GM21723 (cell line): ENCODE measurements around the gene WDFY3.
A peak's percentile ranks its signal among the peaks of the same experiment; 100 is the strongest.

Experiments used
- ATAC-seq: cut with Tn5 transposase; IDR thresholded peaks from one replicate; pipeline ENCODE4 v1.9.1; 2021; ENCODE audit warnings: mild to moderate bottlenecking, moderate library complexity; ENCODE audit not compliant: unreplicated experiment

WDFY3 gene

DNA sequence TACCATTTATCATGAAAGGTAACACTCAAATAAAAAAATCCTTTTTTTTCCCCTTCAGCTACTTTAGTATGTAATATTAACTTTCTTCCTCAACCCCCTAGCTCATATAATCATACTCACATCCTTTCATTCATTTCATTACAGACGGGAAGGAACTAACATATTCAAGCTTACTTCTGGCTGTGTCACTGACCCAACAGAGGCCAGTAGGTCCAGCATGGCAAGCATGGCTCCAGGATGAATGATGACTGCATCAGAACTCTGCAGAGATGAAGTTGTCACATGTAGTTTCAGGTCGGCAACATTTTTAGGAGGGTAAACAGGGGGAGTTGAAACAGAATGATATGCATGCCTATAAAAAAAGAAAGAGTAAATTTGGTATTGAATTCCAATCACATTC is 163.4 kb downstream of the WDFY3 start:
- ATAC-seq = no peak

DNA sequence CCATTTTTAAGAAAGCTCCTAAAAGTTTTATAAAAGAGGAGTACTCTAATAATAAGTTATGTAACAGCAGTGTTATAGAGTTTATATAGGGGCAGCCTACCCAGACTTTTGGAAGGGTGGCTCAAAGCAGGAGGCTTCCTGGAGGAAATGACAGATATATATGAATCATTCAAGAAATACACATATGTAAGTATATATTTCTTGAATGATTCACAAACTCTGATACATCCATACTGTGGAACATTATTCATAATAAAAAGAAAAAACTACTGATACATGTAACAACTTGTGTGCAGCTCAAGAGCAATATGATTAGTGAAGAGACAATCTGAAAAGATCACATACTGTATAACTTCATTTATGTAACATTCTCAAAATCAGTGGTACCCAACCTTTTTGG is 166.2 kb downstream of the WDFY3 start:
- no peak for ATAC-seq

DNA sequence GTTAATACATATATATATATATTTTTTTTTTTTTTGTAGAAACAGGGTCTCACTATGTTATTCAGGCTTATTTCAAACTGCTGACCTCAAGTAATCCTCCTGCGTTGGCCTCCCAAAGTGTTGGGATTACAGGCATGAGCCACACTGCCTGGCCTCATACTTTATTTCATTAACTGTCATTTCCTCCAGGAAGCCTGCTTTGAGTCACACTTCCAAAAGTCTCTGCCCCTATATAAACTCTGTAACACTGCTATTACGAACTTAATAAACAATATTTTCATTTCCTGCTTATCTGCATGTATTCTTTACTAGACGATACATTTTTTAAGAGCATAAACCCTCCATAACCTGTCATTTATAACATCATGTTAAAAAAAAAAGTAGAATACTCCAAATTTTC is 167.2 kb downstream of the WDFY3 start:
- ATAC-seq = no peak

DNA sequence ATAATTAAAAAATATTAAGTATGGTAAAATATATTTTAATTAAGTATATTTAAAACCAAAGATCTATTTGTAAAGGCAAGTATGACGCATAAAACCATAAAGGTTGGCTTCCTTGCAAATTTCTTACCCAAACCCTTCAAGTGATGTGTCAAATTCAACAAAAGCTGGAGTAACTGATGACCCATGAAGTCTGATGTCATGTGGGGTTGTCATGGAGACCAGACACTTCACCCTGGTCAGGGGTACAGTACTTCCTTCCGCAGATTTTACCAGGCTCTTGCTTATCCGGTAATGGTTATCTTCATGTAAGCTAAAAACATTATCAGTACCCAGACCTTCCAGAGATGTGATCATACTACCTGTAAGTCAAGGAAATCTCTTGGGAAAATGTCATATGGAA is 170.1 kb downstream of the WDFY3 start:
- no peak for ATAC-seq

DNA sequence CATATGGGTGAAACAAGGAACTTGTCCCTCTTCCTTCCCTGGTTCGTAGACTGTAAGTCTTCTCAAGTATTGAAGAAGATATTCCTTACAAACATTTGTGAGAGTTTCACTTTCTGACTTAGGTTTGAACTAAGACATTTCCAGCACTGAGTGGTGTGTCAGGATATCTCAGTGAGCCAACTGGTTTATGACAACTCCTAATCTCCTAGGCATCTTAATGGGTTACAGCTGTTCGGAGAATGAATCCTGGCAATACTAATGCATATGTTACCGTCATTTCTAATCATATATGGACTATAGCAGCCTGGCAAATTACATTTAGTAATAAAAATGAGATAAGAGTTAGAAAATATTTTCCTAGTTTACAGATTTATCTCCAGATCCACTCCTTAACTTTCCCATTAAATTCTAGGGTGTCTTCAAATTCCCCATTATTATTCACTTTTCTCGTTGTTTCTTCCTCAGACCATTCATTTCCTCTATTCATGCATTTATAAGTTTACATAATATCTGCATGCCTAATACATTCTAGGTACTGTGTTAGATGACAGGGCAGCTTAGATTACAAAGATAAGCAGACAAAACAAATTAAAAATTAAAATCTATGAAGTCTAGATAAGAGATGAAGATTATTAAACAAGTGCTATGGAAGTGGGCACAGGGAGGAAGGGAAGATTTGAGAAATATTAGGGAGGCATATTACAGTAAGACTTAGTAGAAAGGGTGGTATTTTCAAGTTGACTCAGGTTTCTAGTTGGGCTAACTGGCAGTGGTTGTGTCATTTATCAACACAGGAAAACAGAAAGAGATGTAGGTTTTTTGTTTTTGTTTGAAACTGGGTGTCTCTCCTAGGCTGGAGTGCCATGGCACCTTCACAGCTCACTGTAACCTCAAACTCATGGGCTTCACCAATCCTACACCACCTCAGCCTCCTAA is 173.9 kb downstream of the WDFY3 start:
- no peak for ATAC-seq

DNA sequence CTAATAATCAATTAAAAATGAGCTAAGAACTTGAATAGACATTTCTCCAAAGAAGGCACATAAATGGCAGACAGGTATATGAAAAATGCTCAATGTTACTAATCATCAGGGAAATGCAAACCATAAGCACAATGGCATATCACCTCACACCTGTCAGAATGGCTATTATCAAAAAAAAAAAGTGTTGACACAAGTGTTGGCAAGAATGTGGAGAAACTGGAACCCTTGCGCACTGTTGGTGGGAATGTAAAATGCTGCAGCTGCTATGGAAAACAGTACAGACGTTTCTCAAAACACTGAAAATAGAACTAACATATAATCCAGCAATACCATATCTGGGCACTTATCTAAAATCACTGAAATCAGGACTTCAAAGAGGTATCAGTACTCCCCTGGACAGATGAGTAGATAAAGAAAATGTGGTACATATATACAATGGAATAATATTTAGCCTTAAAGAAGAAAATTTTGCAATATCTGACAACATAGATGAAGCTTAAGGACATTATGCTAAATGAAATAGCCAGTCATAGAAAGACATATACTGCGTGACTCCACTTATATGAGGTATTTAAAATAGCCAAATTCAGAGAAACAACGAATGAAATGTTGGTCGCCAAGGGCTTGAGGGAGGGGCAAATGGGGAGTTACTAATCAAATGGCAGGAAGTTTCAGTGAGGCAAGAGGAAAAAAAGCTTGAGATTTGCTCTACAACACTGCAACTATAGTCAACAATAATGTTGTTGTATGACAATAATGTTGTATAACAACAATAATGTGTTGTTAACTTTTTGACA is 175.5 kb downstream of the WDFY3 start:
- no peak for ATAC-seq

DNA sequence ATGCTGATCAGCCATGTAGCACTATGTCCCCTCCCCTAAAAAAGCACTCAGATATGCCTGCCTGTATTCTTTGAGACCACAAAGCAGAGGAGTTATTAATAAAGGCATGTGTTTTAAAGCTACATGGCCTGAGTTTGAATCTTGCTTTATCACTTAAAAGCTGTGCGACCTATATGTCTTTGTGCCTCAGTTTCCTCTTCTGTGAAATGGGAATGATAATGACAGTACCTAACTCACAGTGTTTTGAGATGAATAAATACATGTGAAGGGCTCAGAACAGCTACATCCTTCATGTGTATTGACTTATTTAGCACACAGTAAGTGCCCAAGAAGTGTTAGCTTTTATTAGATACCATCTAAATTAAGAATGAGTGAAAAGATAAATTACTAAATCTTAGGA is 180.0 kb downstream of the WDFY3 start:
- ATAC-seq = no peak

DNA sequence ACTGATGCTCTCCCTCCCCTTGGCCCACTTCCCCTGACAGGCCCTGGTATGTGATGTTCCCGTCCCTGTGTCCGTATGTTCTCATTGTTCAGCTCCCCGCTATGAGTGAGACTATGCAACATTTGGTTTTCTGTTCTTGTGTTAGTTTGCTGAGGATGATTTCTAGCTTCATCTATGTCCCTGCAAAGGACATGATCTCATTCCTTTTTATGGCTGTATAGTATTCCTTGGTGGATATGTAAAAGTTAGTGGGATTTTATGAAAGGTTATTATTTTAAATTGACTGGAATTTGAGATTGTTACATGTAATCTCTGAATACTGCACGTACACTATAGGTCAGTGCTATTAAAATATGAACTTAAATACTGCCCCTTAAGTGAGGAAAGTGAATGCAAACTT is 184.0 kb downstream of the WDFY3 start:
- no peak for ATAC-seq

DNA sequence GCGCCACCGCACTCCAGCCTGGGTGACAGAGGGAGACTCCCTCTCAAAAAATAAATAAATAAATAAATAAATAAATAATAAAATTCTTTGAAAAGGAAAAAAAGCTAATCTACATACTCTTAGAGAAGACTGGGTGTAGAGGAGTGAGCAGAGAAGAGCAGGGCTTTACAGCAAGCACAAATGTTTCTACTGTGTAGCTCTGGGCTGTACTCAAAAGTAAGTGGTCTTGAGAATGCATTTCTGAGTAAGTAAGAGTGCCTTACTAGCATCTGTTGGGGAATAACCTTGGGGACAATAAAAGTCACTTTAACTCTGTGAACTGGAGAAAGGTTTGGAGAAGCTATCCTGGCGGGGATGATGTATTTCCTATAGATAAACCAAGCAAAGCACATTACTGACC is 185.8 kb downstream of the WDFY3 start:
- ATAC-seq = no peak

DNA sequence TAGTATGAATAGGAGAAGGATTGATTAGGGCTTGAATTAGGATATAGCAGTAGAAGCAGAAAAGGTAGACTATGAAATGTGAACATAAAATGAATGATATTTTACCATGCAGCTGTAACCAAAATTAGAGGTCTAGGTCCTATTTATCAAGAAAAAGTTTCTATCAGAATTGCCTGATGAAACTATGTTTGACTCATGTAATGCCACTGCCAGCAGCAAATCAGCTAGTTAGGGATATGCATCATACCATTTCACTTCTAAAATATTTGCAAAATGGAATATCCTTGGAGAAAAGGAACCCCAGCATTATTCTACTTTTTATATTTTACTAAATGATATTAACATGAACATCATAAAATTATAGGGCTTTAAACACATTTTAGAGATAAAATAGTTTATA is 188.4 kb downstream of the WDFY3 start:
- ATAC-seq = no peak

DNA sequence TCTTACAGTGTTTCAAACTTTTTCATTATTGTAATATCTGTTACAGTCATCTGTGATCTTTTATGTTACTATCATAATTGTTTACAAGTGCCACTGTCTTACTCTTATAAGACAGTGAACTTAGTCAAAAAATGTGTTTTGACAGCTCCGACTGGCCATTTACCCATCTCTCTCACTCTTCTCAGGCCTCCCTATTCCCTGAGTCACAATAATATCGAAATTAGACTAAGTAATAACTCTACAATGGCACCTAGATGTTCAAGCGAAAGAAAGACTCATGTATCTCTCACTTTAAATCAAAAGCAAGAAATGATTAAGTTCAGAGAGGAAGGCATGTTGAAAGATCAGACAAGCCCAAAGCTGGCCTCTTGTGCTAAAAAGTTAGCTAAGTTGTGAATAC is 199.3 kb downstream of the WDFY3 start:
- ATAC-seq = no peak

DNA sequence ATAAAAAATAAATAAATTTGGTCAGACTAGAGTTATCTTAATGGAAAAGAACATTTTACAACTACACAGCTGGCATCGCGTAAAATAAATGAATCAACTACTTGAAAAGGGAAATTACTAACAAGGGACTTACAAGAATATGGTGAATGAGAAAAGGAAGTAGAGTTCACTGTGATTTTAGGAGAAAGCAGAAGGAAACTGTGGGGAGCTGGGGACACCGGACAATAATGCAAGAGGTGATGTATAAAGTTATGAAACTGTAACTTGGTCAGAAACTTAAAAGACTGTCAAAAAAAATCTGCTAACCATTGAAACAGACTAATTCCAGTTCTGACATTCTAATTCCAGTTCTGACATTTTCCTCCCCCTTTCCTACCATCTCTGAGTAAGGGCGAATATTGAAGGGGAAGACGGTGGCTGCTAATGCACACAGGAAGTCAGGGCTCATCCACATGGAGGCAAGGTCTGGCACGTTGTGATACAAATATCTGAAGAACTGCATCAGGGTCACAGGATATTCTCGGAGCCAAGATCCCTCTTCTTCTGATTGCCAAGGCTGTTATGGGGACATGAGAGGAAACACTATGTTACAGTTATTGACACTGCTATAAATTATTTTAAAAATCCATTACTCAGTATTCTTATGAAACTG is 213.0 kb downstream of the WDFY3 start:
- no peak for ATAC-seq

DNA sequence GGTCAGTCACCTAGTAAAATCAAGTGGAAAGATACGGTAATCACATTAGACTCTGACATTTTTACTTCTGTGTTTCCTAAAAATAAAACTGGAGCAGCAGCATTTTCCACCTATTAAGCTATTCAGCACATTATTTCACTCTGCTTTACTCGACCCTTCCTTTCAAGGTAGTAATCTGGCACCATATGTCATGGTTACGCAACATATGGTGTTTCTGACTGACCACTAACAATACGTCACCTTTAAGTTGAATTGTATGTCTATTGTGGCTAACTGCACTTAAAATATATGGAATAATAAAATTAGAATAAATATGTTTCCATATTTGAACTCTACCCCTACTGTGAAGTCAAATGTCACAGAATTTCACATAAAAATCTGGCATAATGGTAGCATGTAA is 214.8 kb downstream of the WDFY3 start:
- no peak for ATAC-seq

DNA sequence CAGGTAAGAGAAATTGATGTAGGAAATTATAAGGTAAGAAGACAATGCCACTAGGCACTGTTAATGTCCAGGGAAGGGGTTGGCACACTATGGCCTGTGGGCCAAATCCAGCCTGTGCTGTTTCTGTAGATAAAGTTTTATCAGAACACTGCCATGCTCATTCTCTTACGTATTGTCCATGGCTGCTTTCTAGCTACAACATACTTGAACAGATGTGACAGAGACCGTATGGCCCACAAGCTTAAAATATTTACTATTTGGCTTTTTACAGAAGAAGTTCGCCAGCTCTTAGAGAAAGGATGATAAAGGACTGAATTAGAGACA is 215.6 kb downstream of the WDFY3 start:
- no peak for ATAC-seq

DNA sequence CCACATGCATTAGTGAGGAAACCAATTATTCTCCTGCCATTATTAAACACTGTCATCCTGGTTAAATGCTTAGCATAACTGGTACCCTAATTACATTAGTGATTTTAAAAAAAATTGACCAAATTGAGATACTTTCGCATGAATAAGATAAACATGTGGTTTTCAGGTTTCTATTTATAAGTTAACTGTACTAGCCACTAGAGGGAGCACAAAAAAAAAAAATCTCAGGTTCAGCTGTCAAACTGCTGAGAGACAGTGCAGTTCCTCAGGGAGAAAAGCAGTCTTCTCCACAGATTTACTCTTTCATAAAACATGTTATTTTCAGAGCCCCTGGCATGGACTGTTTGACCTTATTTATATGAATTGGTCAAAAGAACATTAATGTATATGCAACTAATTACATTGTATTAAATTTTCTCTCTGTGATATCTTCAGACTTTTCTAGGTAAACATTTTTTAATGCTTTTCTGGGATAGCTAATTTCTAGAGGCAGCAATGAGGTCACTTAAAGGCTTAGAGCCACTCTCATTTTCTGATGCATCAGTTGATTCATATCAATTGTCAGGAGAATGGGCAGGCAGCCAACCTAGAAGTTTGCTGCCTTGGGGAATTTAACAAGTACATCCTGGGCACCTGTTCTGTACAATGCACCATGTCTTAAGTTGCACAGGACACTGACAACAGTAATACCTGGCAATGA is 216.1 kb downstream of the WDFY3 start:
- peak; percentile 75 for ATAC-seq

DNA sequence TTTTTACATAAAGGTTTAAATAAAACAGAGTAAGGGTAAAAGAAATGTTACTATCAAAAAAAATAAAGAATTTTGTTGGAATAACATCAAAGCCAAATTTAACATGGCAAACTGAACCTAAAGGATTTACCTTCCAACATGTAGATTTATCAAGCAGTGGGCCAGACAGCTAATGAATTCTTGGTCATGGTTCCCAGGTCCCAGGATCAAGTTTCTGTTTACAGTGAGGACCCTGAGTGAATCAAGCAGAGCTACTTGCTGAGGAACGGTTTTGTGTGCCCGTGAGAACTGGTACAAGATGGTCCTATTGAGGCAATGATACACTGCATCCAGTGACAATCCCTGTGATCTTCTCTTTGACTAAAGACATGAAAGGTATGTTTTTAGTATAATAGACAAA is 226.4 kb downstream of the WDFY3 start:
- no peak for ATAC-seq

DNA sequence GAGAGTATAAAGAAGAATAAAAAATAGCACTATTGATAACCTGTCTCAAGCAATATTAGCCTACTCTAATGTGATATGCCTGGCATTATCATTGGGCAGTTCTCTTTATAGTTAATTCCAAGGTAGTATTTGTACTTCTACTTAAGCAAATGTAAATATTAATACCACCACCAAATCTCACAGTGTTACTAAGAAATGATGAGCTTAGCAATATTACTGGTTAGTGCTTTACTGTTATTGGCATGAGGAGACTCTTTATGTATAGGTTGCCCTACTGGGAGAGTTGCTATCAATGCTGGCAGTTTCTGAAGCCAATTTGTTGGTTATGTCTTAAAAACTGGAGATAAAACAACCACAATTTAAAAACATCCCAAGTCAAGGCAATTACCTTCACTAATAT is 227.9 kb downstream of the WDFY3 start:
- no peak for ATAC-seq

DNA sequence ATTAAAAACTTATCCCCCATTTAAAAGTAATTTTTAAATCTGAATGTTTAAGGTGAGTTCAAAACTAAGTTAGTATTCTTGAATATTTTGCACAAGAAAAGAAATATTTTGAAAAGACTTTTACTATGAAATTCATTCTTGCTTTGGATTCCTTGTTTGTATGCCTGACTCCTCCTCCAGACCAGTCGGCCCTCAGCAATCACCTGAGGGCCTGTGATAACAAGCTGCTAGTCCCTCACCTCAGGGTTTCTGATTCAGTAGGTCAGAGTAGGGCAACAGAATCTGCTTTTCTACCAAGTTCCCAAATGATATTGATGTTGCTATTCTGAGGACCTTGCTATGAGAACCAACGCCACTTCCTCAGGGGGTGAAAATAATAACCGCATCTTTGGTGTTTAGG is 228.8 kb downstream of the WDFY3 start:
- ATAC-seq = no peak

DNA sequence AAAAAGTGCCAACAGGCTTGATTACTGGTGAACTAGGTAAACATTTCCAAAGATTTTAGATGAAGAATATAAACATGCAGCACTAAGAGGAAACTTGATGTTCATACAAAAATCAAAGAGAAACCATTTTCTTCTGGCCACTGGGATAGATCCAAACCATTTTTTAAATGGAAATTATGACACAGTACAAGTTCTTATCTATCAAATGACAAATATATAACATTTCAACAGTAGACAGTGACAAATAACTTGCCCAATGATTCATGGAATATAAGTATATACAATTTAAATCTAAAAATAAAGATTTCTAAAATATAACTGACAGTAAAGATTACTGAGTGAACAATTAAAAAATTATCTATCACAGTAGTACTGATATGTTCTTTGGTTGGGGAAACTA is 232.5 kb downstream of the WDFY3 start:
- no peak for ATAC-seq

DNA sequence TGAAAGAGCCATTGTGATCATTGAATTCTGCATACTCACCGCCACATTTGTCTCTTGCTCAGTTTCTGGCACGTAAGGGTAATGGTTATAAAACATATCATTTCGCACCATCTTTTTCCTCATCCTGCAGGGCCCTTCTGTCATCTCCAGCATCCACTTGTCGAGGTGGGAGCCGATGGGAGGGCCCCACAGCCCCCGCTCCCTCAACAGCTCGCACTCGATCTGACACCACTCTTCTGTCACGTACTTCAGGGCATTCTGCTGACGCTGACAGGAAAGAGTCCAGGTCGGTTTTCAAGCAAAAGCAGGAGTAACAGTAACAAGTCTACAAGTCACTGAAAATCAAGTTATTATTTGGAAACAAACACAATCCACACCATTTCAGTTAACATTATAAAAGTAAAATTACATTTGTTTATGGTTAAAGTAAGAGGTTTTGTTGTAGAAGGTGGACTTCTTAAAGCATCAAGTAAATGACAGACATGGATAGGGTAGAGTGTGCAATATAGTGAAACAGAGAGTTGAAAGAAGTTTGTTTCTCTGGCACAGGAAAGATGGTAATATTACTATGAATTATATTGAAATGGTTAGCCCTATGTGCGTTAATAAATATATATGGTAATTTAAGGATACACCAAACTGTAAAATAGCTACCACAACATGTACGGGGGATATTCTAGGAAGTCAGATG is 233.0 kb downstream of the WDFY3 start:
- no peak for ATAC-seq

DNA sequence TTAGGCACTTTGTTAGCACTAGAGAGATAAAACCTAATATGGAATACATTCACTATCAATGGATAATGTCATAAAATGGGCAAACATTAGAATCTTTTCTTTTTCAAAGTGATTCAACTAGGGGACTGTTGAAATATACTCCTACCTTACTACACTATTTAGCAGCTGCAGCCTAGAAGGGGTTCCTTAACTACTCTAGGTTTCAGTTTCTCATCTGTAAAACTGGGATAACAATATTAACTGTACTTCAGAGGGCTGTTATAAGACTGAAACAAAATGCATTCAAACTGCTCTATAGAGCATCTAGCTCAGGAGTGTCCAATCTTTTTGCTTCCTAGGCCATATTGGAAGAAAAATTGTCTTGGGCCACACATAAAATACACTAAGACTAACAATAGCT is 236.1 kb downstream of the WDFY3 start:
- no peak for ATAC-seq
